Choroid plexus epithelial cell (primary cell): ENCODE results near the gene SH3GL3.

Experiments used
- DNase-seq: peaks from one replicate; pipeline ENCODE4 v3.0.0-alpha.2; 2010; ENCODE audit warnings: low read depth
- H3K4me3 ChIP-seq: 2 replicates; pipeline ENCODE4 v1.5.1; 2011; ENCODE audit warnings: low read depth, mild to moderate bottlenecking, control low read depth, low read length, moderate library complexity
- CTCF ChIP-seq: conservative IDR thresholded peaks from 2 replicates; pipeline ENCODE4 v1.5.1; 2011; ENCODE audit warnings: low read depth, mild to moderate bottlenecking, control low read depth, inconsistent platforms, low read length, moderate library complexity

Gene SH3GL3

GRCh38 chr15:83570756-83571155 is 123.6 kb downstream of the SH3GL3 start:
- DNase-seq, result no peak
- TF ChIP-seq CTCF, result no peak
- H3K4me3 ChIP-seq, result no peak overlapping the region

- no peak overlapping the region for H3K4me3 ChIP-seq
- peak; percentile 65 for TF ChIP-seq CTCF
- peak; percentile 62 for DNase-seq
Measured at GRCh38 chr15:83571820-83572707, 124.9 kb downstream of the SH3GL3 start.

GRCh38 chr15:83574345-83574744 is 127.2 kb downstream of the SH3GL3 start:
- TF ChIP-seq CTCF, result no peak
- no peak overlapping the region for H3K4me3 ChIP-seq
- DNase-seq, result no peak

- H3K4me3 ChIP-seq, result no peak overlapping the region
- no peak for TF ChIP-seq CTCF
- DNase-seq, result no peak
Measured at GRCh38 chr15:83578691-83579090, 131.6 kb downstream of the SH3GL3 start.

- TF ChIP-seq CTCF, result no peak
Measured at GRCh38 chr15:83581381-83581780, 134.2 kb downstream of the SH3GL3 start.

GRCh38 chr15:83582381-83582780 is 135.2 kb downstream of the SH3GL3 start:
- DNase-seq, result peak; percentile 42
- no peak overlapping the region for H3K4me3 ChIP-seq
- no peak for TF ChIP-seq CTCF

More at GRCh38 chr15:83581381-83581780, 134.2 kb downstream of the SH3GL3 start:
- H3K4me3 ChIP-seq, result no peak overlapping the region
- DNase-seq, result peak; percentile 42
